HG03196 (cell line): ENCODE measurements around the gene PAX7.
"Not testable (repeated sequence)": the region's sequence is repeated elsewhere in the genome, so short reads cannot be mapped to it uniquely, and the experiment has no call there.

Experiments used
- ATAC-seq: cut with Tn5 transposase; IDR thresholded peaks from one replicate; pipeline ENCODE4 v1.9.1; 2021; ENCODE audit not compliant: unreplicated experiment

Gene PAX7

GRCh38 chr1:18657506-18658201, 27.0 kb downstream of the PAX7 start:
- ATAC-seq, result no peak

GRCh38 chr1:18658831-18659230, 28.2 kb downstream of the PAX7 start:
- no peak for ATAC-seq

DNA sequence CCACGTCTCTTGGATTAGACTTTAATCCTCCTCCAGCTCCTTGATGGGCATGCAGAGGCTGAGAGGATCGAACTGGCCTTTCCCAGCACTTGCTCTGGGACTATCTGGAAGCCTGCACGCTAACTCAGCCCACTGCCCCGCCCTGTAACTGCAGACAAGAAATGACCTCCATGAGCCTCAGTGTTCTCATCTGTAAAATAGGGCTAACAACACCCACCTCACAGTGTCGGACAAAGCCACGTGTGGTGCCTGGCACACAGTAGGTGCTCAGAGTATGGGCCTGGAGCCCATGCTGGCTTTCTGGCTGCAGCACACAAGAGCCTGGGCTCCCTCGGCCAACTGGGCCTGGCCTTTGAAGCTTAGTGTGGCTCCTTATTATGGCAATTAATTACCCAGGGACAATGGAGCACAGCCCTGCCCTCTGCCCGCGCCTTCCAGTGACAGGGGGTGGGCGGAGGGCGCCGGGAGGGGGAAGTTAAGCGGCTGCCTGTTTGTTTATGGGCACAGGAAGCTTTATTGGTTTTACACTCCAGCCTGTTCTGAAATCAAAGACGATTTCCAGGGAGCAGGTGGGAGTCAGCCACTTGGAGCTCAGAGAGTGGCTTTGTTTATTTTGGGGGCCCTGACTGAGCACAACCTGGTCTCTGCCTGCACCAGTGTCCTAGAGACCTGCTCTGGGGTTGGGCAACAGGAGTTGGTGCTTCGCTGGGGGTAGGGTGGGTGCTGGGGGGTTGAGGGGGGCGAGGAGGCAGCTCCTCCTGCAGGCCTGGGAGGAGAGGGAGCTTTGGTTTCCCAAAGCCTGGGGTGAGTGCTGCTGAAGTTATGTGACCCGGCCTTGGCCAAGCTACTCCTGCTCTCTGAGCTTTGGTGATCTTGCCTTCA, 31.0 kb downstream of the PAX7 start:
- no peak for ATAC-seq

- ATAC-seq, result no peak
Observed at GRCh38 chr1:18662286-18662639, 31.6 kb downstream of the PAX7 start.

DNA sequence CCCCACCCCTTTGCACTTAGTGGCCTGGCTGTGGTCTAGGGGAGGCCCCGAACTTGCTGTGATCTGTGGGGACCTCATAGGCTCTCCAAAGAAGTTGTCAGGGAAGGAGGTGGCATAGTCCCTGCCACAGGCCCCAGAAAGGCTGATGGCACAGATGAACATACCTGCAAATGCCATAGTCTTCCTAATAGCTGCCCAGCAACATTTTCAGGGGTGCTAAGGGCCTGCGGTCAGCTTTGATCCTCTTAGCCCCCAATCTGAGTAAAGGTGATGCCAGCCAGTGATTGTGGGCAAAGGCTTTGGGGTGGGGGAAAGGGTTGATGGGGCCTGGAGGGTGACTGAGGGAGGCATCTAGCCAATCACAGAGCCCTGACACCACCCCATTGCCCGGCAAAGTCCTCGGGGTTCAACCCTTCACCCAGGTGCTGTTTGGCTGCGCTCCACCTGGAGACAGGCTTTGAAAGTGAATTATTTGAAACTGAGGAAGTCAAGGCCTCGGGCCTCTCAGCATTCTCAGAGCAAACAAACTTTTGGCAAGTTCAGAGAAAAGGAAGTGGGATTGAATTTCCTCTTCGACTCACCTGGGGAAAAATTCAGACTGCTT, 35.8 kb downstream of the PAX7 start:
- ATAC-seq, result no peak

DNA sequence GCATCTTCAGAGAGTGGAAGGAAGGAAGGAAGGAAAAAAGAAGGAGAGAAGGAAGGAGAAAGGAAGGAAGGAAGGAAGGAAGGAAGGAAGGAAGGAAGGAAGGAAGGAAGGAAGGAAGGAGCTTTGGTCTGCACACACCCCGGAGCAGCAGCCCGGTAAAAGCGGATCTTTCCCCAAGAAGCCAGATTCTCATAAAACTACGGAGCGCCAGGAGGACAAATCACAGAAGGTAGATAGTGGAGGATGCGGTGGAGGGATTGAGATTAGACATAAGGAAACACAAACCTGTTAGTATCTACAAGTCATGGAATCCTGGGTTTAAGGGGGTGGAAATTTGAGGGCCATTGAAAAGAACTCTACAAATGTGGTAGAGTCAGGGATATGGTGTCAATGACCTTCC, 36.7 kb downstream of the PAX7 start:
- no peak for ATAC-seq

- ATAC-seq, result no peak
Observed at GRCh38 chr1:18668046-18668445, 37.4 kb downstream of the PAX7 start.

- ATAC-seq, result no peak
Observed at GRCh38 chr1:18668750-18669404, 38.2 kb downstream of the PAX7 start.

GRCh38 chr1:18670121-18670867, 39.6 kb downstream of the PAX7 start:
- no peak for ATAC-seq

- no peak for ATAC-seq
Observed at GRCh38 chr1:18670868-18671225, 40.2 kb downstream of the PAX7 start.

DNA sequence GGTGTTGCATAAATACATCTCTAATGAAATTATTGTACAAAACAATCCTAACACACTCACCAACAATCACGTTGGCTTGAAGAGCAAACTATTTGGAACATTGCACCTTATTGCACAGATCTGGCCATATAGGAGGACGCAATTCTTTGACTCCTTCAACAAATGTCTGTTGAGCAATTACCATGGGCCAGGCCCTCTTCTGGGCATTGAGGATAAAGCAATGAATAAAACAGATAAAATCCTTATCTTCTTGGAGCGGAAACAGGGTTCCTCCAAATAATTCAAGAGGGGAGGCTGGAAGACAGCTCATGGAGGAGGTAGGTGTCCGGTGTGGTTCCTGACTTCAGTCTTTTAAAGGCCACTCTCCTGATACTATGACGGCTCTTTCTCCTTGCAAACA, 43.3 kb downstream of the PAX7 start:
- no peak for ATAC-seq

DNA sequence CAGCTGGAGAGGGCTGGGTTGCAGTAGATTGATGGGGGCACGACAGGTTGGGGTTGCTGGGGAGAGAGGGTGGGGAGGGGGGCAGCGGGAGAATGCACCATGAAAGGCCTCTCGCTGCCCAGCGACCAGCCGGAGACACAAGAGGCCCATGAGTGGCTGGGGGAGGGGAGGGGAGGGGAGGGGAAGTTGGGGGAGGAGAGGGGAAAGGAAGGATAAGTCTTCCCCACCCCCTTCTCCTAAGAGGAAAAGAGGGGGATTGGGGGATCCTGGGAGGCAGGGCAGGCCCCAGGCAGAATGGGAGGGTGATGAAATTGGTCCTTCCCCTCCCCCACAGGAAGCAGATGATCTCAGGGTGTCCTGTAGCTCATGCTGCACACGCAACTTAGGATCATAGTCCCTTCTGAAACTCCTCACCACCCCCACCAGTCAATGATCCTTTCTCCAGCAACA, 45.7 kb downstream of the PAX7 start:
- no peak for ATAC-seq

GRCh38 chr1:18681423-18681835, 50.8 kb downstream of the PAX7 start:
- no peak for ATAC-seq

DNA sequence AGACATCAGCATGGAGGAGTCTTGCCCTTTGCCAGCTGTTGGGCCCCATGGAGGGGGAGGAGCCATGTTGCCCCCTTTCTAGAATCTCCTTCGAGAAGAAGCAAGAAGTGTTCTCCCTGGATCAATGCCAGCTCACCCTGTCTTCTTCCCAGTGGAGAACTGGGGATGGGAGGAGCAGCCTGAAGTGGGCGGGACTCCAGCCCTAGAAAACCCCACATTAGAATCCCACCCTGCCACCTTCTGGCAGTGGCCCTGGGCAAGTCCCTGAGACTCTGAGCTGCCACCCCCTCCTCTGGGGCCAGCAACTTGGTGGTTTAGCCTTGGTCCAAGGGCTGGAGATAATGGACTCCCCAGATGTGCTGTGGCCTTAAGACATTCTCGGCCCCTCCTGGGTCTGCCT, 51.7 kb downstream of the PAX7 start:
- no peak for ATAC-seq

- ATAC-seq, result no peak
Observed at GRCh38 chr1:18684303-18684702, 53.7 kb downstream of the PAX7 start.

- ATAC-seq, result no peak
Observed at GRCh38 chr1:18686540-18686939, 55.9 kb downstream of the PAX7 start.

GRCh38 chr1:18687273-18687672, 56.6 kb downstream of the PAX7 start:
- no peak for ATAC-seq

GRCh38 chr1:18691648-18692047, 61.0 kb downstream of the PAX7 start:
- ATAC-seq, result no peak

- no peak for ATAC-seq
Observed at GRCh38 chr1:18693256-18694098, 62.8 kb downstream of the PAX7 start.

DNA sequence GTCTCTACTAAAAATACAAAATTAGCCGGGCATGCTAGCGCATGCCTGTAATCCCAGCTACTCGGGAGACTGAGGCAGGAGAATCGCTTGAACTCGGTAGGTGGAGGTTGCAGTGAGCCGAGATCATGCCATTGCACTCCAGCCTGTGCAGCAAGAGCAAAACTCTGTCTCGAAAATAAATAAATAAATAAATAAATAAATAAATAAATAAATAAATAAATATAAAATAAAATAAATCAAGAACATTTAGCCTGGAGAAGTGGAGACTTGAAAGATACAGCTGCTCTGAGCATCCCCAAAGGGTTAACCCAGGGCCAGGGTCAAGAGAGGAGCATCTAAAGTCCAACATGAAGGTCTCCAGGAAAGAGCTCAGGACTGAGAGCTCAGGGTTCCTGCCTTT, 63.6 kb downstream of the PAX7 start:
- not testable (repeated sequence) for ATAC-seq
